Dendritic cell treated with granulocyte-macrophage colony-stimulating factor and Interleukin-4, amounts not matched to agents 40 ng/mL and 50 ng/mL, for 4 days (primary cell): Measurements from ENCODE around the gene CLSTN2.

ENCODE experiments used
- H3K27ac Mint-ChIP-seq: one replicate; pipeline ENCODE4 v1.8.0; 2022; ENCODE audit warnings: mild to moderate bottlenecking, mixed read lengths
- H3K27me3 Mint-ChIP-seq: one replicate; pipeline ENCODE4 v1.8.0; 2022; ENCODE audit warnings: mild to moderate bottlenecking, mixed read lengths
- H3K36me3 Mint-ChIP-seq: one replicate; pipeline ENCODE4 v1.8.0; 2022; ENCODE audit warnings: low read depth, mixed read lengths
- H3K4me1 Mint-ChIP-seq: one replicate; pipeline ENCODE4 v1.8.0; 2022; ENCODE audit warnings: low read depth, mixed read lengths
- H3K4me3 Mint-ChIP-seq: one replicate; pipeline ENCODE4 v1.8.0; 2022; ENCODE audit warnings: mild to moderate bottlenecking, moderate library complexity, mixed read lengths
- H3K9me3 Mint-ChIP-seq: one replicate; pipeline ENCODE4 v1.8.0; 2022; ENCODE audit warnings: mixed read lengths
- intact Hi-C: fragments of 100-400 bp; cut with micrococcal nuclease; formaldehyde crosslinking; loops from one replicate; pipeline ENCODE4 v1.15.0; 2022

Gene CLSTN2

DNA sequence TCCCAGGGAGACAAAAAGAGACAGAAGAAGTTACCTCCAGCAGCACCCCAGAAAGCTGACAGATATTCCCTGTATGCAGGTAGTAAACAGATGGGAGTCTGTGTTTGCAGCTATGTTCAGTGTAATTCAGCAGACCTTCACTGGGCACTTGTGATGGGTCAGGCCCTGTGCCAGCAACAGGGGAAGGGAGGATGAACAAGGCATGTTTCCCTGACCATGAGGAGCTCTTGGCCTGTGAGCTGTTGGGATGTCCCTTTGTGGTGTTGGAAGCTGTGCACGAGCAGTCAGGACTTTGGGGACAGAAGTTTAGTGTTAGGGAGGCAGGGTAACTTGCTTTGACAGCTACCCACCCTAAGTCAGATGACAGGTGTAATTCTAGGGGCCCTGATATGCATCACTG, 636.9 kb downstream of the CLSTN2 start:
- Mint-ChIP-seq H3K27ac (no peak overlapping the region), H3K4me1 (no peaks in the 10 kb centered on the region), H3K27me3 (no peaks in the 10 kb centered on the region), H3K36me3 (no peaks in the 10 kb centered on the region), H3K4me3 (no peak overlapping the region), H3K9me3 (no peaks in the 10 kb centered on the region)
- intact Hi-C loops = no loop called here

DNA sequence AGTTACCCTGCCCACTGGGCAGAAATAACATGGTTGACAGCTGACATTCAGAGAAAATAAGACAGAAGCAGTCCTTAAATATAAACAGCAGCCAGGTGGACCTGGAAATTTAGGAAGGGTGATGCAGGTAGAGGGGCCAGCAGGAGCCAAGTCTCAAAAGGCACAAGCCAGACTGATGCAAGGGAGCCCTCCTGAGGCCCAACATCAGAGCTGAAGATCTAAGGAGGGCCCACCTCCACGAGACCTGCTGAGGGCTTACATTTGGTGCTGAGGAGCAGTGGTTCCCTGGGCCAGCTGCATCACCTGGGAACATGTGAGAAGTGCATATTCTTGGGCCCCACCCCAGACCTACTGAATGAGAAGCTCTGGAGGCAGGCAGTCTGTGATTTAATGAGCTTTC, 637.3 kb downstream of the CLSTN2 start:
- no peaks in the 10 kb centered on the region for H3K9me3 Mint-ChIP-seq
- no peak overlapping the region for H3K4me3 Mint-ChIP-seq
- H3K27me3 Mint-ChIP-seq = no peaks in the 10 kb centered on the region
- no peaks in the 10 kb centered on the region for H3K36me3 Mint-ChIP-seq
- H3K4me1 Mint-ChIP-seq = no peaks in the 10 kb centered on the region
- intact Hi-C loops = no loop called here
- H3K27ac Mint-ChIP-seq = no peak overlapping the region

DNA sequence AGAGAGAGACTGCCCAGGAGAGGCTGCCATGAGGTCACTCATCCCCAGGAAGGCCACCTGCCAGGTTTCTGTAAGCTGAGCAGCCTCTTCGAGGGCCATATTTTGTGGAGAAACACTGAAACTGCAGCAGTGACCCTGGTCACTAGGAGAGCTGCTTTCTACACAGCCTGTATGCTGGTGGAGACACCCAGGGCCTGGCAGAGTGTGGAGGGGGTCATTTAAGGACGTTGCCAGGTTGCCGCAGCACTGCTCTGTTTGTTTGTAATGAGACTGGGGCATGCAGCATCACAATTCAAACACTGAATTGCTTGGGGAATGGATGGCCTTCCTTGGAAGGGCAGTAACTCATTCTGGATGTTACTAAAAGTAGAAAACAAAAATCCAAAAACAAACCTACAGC, 638.0 kb downstream of the CLSTN2 start:
- Mint-ChIP-seq H3K4me1 (no peaks in the 10 kb centered on the region), H3K27ac (no peak overlapping the region), H3K36me3 (no peaks in the 10 kb centered on the region), H3K9me3 (no peaks in the 10 kb centered on the region), H3K27me3 (no peaks in the 10 kb centered on the region), H3K4me3 (no peak overlapping the region)
- intact Hi-C loops = no loop called here

DNA sequence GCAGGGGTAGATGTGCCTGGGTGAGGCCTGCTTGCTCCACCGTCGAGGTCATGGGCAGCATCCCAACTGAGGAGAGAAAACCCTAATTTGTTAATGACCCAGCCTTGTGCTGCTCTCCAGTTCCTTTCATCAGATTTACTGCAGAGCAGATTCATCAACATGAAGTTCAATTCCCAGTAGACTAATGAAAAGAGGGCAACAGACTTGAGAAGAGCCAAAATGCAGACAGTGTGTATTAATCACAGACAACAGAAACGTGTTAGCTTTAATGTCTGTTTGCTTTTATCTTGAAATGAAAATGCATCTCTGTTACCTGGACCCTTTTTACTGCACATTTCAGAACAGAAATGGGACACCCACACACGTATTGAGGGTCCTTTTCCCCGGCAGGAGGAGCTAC, 639.4 kb downstream of the CLSTN2 start:
- Mint-ChIP-seq H3K36me3 (no peaks in the 10 kb centered on the region), H3K4me3 (no peak overlapping the region), H3K4me1 (no peaks in the 10 kb centered on the region), H3K9me3 (no peaks in the 10 kb centered on the region), H3K27me3 (no peaks in the 10 kb centered on the region), H3K27ac (no peak overlapping the region)
- intact Hi-C loops = no loop called here

DNA sequence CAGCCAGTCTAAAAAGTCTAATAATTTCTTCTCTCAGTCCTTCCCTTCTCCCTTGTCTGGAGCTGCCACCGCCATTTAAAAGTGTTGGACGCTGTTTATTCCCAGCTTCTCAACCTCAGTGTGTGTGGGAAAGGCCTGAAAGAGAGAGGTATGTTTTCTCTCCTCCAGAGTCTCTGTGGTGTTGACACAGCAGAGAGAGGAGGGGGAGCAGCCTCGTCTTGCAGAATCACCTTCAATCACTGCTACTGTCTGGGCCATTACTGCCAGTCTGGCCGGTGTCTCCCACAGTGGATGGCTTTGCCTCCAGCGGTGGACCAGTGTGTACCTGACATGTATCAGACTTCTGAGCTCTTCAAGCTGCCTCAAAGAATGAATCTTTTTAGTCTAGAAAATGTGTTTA, 641.5 kb downstream of the CLSTN2 start:
- no peaks in the 10 kb centered on the region for H3K9me3 Mint-ChIP-seq
- no peaks in the 10 kb centered on the region for H3K4me1 Mint-ChIP-seq

DNA sequence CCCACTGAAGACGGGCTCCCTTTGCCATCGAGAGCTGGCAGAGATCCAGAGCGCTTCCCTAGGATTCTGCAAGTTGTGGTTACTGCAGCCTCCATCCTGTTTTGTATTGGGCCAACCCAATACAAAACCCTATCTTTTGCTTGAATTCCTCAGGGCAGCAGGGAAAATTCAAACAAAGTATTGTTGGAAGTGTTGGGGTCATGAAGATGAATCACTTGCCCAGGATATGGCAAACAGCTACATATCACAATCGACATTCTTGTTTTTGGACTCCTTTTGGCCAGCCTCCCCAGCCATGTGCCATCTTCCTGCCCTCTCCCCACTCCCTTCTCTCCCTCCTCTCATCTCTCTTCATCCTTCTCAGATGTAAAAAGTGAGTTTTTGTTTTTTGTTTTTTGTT, 642.9 kb downstream of the CLSTN2 start:
- Mint-ChIP-seq H3K4me1 (no peaks in the 10 kb centered on the region), H3K27ac (no peak overlapping the region), H3K9me3 (no peaks in the 10 kb centered on the region), H3K36me3 (no peaks in the 10 kb centered on the region), H3K27me3 (no peaks in the 10 kb centered on the region), H3K4me3 (no peak overlapping the region)
- intact Hi-C loops = no loop called here

More for the DNA sequence above, 641.5 kb downstream of the CLSTN2 start:
- Mint-ChIP-seq H3K27me3 (no peaks in the 10 kb centered on the region), H3K27ac (no peak overlapping the region), H3K4me3 (no peak overlapping the region), H3K36me3 (no peaks in the 10 kb centered on the region)
- intact Hi-C loops = no loop called here

DNA sequence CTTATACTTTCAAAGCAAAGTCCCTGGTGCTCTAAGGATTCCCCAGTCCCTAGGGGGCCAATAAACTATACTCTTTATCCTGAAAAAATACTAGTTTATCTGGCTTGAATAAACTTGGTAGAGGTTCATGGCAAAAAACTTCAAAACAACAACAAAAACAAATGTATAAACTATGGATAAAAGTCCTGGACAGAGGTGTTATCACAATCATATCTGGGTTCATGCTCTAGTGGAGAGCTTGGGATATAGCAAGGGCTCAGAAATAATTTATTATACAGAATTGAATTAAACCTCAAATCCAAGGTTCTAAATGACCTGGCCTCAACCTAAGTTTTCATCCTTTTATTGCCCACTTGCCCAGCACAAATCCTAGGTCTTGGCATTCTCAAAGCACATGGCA, 644.3 kb downstream of the CLSTN2 start:
- Mint-ChIP-seq H3K27me3 (no peaks in the 10 kb centered on the region), H3K36me3 (no peaks in the 10 kb centered on the region), H3K4me1 (no peaks in the 10 kb centered on the region), H3K27ac (no peak overlapping the region), H3K9me3 (no peaks in the 10 kb centered on the region), H3K4me3 (no peak overlapping the region)
- intact Hi-C loops = no loop called here

DNA sequence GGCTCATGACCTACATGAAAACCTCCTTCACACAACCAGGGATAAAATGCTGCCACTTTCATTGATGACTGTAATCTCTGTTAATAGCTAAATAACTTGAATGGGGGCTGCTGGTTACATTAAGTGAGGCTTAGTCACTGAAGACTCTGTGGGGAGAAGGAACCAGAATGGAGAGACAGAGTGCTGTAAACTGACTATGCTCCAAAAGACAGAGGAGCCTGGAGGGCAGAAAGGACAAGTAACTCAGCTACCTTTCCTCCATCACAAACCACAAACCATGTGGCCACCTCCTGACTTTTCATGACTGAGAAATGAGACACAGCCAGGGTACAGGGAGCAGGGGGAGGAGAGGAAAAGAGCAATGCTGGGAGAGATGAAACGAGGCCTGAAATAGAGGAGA, 645.8 kb downstream of the CLSTN2 start:
- no peaks in the 10 kb centered on the region for H3K9me3 Mint-ChIP-seq
- H3K27me3 Mint-ChIP-seq = no peaks in the 10 kb centered on the region
- no peaks in the 10 kb centered on the region for H3K36me3 Mint-ChIP-seq
- no peaks in the 10 kb centered on the region for H3K4me1 Mint-ChIP-seq
- intact Hi-C loops = no loop called here
- H3K4me3 Mint-ChIP-seq = no peak overlapping the region
- H3K27ac Mint-ChIP-seq = no peak overlapping the region

DNA sequence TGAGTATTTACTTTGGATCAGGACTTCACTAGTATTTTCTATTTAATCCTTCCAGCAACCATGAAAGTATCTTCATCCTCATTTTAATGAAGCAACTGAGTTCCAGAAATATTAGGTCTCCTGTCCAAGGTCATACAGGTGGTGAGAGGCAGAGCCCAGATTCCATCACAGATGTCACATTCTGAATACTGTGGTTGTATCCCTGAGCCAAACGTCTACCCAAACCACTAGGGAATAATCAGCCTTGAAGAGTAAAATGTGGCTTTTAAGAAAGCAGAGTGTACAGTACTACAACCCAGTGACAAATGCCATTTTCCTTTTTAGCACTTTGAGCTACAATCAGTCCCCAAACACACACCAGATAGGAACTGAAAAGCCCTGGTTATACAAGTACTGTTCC, 649.6 kb downstream of the CLSTN2 start:
- Mint-ChIP-seq H3K4me1 (no peaks in the 10 kb centered on the region), H3K27ac (no peak overlapping the region), H3K27me3 (peaks cover 2% of the 10 kb centered on the region), H3K4me3 (no peak overlapping the region), H3K9me3 (no peaks in the 10 kb centered on the region), H3K36me3 (no peaks in the 10 kb centered on the region)
- intact Hi-C loops = no loop called here

DNA sequence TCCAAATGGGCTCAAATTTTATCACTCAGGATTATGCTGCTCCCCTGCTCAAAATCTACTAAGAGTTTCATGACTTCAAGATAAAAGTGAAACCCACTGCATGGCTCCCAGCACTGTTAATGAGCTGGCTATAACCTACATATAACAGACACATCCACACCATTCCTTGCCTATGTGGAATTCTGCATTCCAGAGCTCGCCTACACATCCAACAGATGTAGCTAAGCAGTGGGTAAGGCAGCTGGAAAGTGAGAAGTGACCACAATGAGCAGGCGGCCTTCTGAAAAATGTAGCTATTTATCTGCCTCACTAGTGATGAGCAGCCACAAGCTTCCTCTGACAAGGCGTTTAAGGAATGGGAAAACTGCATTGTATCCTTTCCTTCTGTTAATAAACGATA, 650.8 kb downstream of the CLSTN2 start:
- Mint-ChIP-seq H3K27me3 (peaks cover 2% of the 10 kb centered on the region), H3K27ac (no peak overlapping the region), H3K4me1 (no peaks in the 10 kb centered on the region), H3K4me3 (no peak overlapping the region), H3K9me3 (no peaks in the 10 kb centered on the region), H3K36me3 (no peaks in the 10 kb centered on the region)
- intact Hi-C loops = no loop called here

DNA sequence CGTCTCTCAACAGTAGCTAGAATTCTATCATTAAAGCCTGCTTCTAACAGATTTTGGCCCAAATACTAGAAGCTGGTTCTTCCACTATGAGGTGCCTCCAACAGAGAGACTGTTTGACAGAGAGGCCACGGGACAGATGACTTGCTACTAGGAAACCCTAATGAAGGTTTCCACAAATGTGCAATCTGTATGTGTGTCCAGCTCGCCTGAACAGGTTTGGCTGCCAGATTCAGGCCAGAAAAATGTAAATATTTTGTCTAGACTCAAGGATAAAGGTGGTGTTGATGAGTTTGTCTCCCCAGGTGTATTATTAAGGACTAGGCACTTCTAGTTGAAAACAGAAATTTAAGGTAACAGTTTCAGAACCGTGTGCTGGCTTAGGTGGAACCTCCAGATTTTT, 651.3 kb downstream of the CLSTN2 start:
- H3K27me3 Mint-ChIP-seq = peaks cover 2% of the 10 kb centered on the region
- no peak overlapping the region for H3K4me3 Mint-ChIP-seq
- no peak overlapping the region for H3K27ac Mint-ChIP-seq
- H3K9me3 Mint-ChIP-seq = no peaks in the 10 kb centered on the region
- H3K36me3 Mint-ChIP-seq = no peaks in the 10 kb centered on the region
- H3K4me1 Mint-ChIP-seq = no peaks in the 10 kb centered on the region
- intact Hi-C loops = no loop called here

DNA sequence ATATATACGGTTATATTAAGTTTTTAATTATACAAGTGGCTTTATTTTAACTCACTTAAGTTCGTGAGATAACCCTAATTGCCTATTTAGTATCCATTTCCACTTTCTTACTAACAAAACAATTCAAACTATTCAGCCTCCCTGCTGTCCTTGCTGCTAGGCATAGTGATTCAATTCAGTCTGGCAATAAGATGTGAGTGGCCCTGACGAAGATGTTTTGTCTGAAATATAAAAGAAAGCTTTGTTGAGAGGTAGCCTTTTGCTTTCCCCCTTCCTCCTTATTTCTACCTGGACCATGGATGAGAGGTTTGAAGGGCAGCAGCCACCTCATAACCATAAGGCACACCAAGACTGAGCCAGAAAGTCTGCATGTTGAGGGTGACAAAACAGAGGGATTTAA, 653.6 kb downstream of the CLSTN2 start:
- intact Hi-C loops = no loop called here
- Mint-ChIP-seq H3K4me1 (no peaks in the 10 kb centered on the region), H3K27ac (no peak overlapping the region), H3K4me3 (no peak overlapping the region), H3K36me3 (no peaks in the 10 kb centered on the region), H3K9me3 (no peaks in the 10 kb centered on the region), H3K27me3 (peaks cover 4% of the 10 kb centered on the region)

DNA sequence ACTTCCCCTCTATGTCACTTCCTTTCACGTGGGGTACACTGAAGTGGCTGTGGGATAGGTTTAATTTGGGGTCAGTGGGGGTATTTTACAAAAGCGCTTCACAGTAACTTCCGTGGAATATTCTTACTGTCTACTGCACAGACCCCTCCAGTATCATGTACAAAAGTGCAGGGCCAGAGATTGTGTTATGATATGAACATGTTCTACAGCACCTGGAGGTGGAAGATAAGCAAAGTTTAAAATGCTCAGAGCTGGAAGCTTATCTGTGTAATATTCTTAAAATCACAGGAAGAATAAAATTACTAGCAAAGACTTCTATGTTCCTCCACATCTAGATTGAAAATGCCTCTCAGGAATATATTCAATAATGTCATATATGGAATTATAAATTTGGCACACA, 658.8 kb downstream of the CLSTN2 start:
- Mint-ChIP-seq H3K9me3 (no peaks in the 10 kb centered on the region), H3K27ac (no peak overlapping the region), H3K36me3 (no peaks in the 10 kb centered on the region), H3K4me3 (no peak overlapping the region), H3K4me1 (no peaks in the 10 kb centered on the region), H3K27me3 (peaks cover 5% of the 10 kb centered on the region)
- intact Hi-C loops = no loop called here

DNA sequence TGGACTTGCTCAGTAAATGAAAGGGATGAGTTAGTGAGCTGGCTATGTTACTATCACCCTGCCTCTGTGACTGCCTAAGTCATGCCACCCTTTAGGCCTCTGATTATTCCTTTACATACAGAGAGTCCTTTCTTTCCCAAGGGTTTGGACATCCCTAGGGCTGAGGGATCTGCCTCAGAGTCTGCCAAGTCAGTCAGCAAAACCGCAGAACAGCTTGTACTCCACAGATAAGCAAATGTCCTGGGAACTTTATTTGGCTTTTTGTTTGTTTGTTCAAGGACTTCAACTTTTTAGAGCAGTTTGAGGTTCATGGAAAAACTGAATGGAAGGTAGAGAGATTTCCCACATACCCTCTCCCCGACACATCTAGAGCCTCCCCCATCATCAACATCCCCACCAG, 660.3 kb downstream of the CLSTN2 start:
- Mint-ChIP-seq H3K4me3 (no peak overlapping the region), H3K9me3 (no peaks in the 10 kb centered on the region), H3K4me1 (no peaks in the 10 kb centered on the region), H3K27ac (no peak overlapping the region), H3K27me3 (peaks cover 5% of the 10 kb centered on the region), H3K36me3 (no peaks in the 10 kb centered on the region)
- intact Hi-C loops = no loop called here

DNA sequence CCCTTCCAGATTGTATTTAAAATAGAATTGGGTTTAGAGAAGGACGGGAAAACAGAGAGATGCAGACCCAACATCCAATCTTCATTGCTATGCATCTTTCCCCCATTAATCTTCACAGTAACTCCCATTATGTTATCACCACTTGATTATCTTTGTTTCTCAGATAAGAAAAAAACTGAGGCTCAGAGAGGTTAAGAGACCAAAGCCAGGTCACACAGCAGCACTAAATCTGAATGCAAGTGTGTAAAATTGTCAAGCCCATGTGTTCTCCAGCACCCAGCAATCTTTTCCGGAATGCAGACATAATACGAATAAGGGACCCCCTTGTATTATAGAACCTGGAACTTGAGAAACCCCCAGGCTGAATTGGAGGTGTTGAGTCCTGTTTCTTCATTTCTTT, 662.4 kb downstream of the CLSTN2 start:
- intact Hi-C loops = no loop called here
- H3K27me3 Mint-ChIP-seq = peaks cover 5% of the 10 kb centered on the region
- no peaks in the 10 kb centered on the region for H3K9me3 Mint-ChIP-seq

DNA sequence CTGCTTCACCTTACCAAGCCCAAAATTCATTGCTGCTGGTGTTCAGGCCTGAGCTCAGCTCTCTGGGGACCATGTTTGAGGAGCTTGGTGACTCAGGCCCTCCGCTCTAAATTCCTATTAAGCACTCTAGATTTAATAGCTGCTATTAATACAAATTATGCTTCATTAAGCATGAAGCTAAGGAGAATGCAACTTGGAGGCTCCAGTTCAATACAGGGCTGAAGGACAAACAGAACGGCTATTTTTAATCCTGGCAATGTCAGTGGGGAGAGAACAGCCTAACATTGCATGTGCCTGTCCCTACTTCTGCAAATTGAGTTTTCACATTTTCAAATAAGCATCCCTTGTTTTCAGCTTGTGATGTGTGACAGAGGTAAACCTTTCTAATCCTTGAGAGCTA, 662.8 kb downstream of the CLSTN2 start:
- peaks cover 4% of the 10 kb centered on the region for H3K27me3 Mint-ChIP-seq
- H3K27ac Mint-ChIP-seq = no peak overlapping the region
- no peak overlapping the region for H3K4me3 Mint-ChIP-seq
- H3K9me3 Mint-ChIP-seq = no peaks in the 10 kb centered on the region
- intact Hi-C loops = no loop called here
- H3K36me3 Mint-ChIP-seq = no peaks in the 10 kb centered on the region
- H3K4me1 Mint-ChIP-seq = no peaks in the 10 kb centered on the region

More for the DNA sequence above, 662.4 kb downstream of the CLSTN2 start:
- Mint-ChIP-seq H3K4me1 (no peaks in the 10 kb centered on the region), H3K4me3 (no peak overlapping the region), H3K36me3 (no peaks in the 10 kb centered on the region), H3K27ac (no peak overlapping the region)
